A549 (cell line): ENCODE measurements around the gene FBP2. TPM values are rescaled to one million over a fixed set of nuclear protein-coding genes. Genes with fewer than 3 reads are reported as not detected.

Experiments used
- ATAC-seq, 2 experiments: fragments of 200-7000 bp in 1 of 2; fragments of >200 bp in 1 of 2; cut with Nextera tagmentation in 1 of 2; cut with Tn5 transposase in 1 of 2; 3 replicates each; pipeline versions ENCODE4 v1.8.0 to v1.9.1; 2018 to 2020; ENCODE audit warnings: mild to moderate bottlenecking in 1 of 2, moderate library complexity in 1 of 2
- CTCF ChIA-PET: fragments of 300-600 bp; sonication (Branson Sonifier 250); formaldehyde crosslinking; extraction: SDS; loops from one replicate; lab custom pipeline; 2021; ENCODE audit warnings: antibody characterized with exemption, inconsistent platforms; lab: Yijun Ruan, JAX
- POLR2A ChIA-PET: fragments of 350-600 bp; formaldehyde crosslinking; extraction: SDS; loops from one replicate; lab custom pipeline; 2021; ENCODE audit warnings: antibody characterized with exemption, inconsistent platforms; lab: Yijun Ruan, JAX
- DNase-seq, 2 experiments: peaks; one replicate each; pipeline versions ENCODE4 v3.0.0 to v3.0.0-alpha.2; 2011 to 2016; ENCODE audit warnings: low read depth in 1 of 2, low spot score in 1 of 2
- FAIRE-seq: peaks from 2 replicates; lab custom pipeline; 2011; peaks lifted over from hg19 to GRCh38; lab: Jason Lieb, UNC
- H3K27ac ChIP-seq, 2 experiments: fragments of >200 bp; sonication (Bioruptor Twin); formaldehyde crosslinking; 3 replicates each; pipeline ENCODE4 v1.5.1; 2016 to 2017
- H3K4me1 ChIP-seq: fragments of >200 bp; sonication (Bioruptor Twin); formaldehyde crosslinking; 3 replicates; pipeline ENCODE4 v1.6.1; 2016
- H3K4me2 ChIP-seq: fragments of >200 bp; sonication (Bioruptor Twin); formaldehyde crosslinking; 3 replicates; pipeline ENCODE4 v1.6.1; 2016
- H3K4me3 ChIP-seq: fragments of >200 bp; sonication (Bioruptor Twin); formaldehyde crosslinking; 3 replicates; pipeline ENCODE4 v1.5.1; 2016
- H3K9me3 ChIP-seq: fragments of >200 bp; sonication (Bioruptor Twin); formaldehyde crosslinking; 3 replicates; pipeline ENCODE4 v1.6.1; 2016
- BCL3 ChIP-seq: fragments of >200 bp; sonication (Bioruptor Twin); formaldehyde crosslinking; IDR thresholded peaks from 3 replicates; pipeline ENCODE4 v1.6.1; 2016
- CBX8 ChIP-seq: fragments of 200-600 bp; sonication (generic); IDR thresholded peaks from 2 replicates; pipeline ENCODE4 v1.6.1; 2016
- CHD4 ChIP-seq: fragments of 200-600 bp; sonication (generic); IDR thresholded peaks from 2 replicates; pipeline ENCODE4 v1.6.1; 2016; ENCODE audit warnings: antibody characterized with exemption, mild to moderate bottlenecking, borderline replicate concordance
- E2F6 ChIP-seq: IDR thresholded peaks from 2 replicates; pipeline ENCODE4 v1.6.1; 2012; ENCODE audit warnings: low read depth, borderline replicate concordance
- FOXS1 ChIP-seq: fragments of 250-450 bp; sonication (Bioruptor Pico); IDR thresholded peaks from 2 replicates; pipeline ENCODE4 v1.5.0; 2020; ENCODE audit warnings: mild to moderate bottlenecking, moderate library complexity
- HDAC2 ChIP-seq: fragments of 200-600 bp; sonication (generic); IDR thresholded peaks from 2 replicates; pipeline ENCODE4 v1.6.1; 2016
- HOXA7 ChIP-seq: fragments of 250-450 bp; sonication (Bioruptor Pico); IDR thresholded peaks from 2 replicates; pipeline ENCODE4 v1.5.0; 2020; ENCODE audit warnings: mild to moderate bottlenecking, moderate library complexity
- HOXB13 ChIP-seq: fragments of 250-450 bp; sonication (Bioruptor Pico); IDR thresholded peaks from 2 replicates; pipeline ENCODE4 v1.5.0; 2020; ENCODE audit warnings: low read depth, mild to moderate bottlenecking, moderate library complexity
- HOXB5 ChIP-seq: fragments of 250-450 bp; sonication (Bioruptor Pico); IDR thresholded peaks from 2 replicates; pipeline ENCODE4 v1.5.0; 2020; ENCODE audit warnings: mild to moderate bottlenecking, moderate library complexity
- MAZ ChIP-seq: fragments of 150-350 bp; IDR thresholded peaks from 2 replicates; pipeline ENCODE4 v1.6.1; 2014; ENCODE audit warnings: antibody characterized with exemption, low read depth, low read length, borderline replicate concordance
- MYC ChIP-seq: IDR thresholded peaks from 2 replicates; pipeline ENCODE4 v1.6.1; 2012; ENCODE audit warnings: mild to moderate bottlenecking, inconsistent platforms, low read length, improper control_type of control experiment, borderline replicate concordance
- NPAS2 ChIP-seq: fragments of 250-450 bp; sonication (Bioruptor Pico); IDR thresholded peaks from 2 replicates; pipeline ENCODE4 v1.8.0; 2022; ENCODE audit warnings: mild to moderate bottlenecking, moderate library complexity, borderline replicate concordance
- RFX5 ChIP-seq: fragments of 450-650 bp; IDR thresholded peaks from 2 replicates; pipeline ENCODE4 v1.7.1; 2014; ENCODE audit warnings: antibody characterized with exemption, mild to moderate bottlenecking, moderate library complexity
- RNF2 ChIP-seq: fragments of 200-600 bp; sonication (generic); IDR thresholded peaks from 2 replicates; pipeline ENCODE4 v1.6.1; 2016; ENCODE audit warnings: low read depth, mild to moderate bottlenecking, antibody characterized with exemption, moderate library complexity, borderline replicate concordance
- SMC3 ChIP-seq: fragments of >200 bp; sonication (Bioruptor Twin); formaldehyde crosslinking; IDR thresholded peaks from 3 replicates; pipeline ENCODE4 v1.6.1; 2018; ENCODE audit warnings: inconsistent platforms
- TFCP2L1 ChIP-seq: fragments of 250-450 bp; sonication (Bioruptor Pico); IDR thresholded peaks from 2 replicates; pipeline ENCODE4 v1.5.0; 2021; ENCODE audit warnings: mild to moderate bottlenecking
- TP53 ChIP-seq: fragments of 250-450 bp; sonication (Bioruptor Pico); IDR thresholded peaks from 2 replicates; pipeline ENCODE4 v1.5.0; 2021; ENCODE audit warnings: mild to moderate bottlenecking, moderate library complexity
- ZSCAN20 ChIP-seq: fragments of 250-450 bp; sonication (Bioruptor Pico); IDR thresholded peaks from 2 replicates; pipeline ENCODE4 v1.8.0; 2022; ENCODE audit warnings: mild to moderate bottlenecking, moderate library complexity
- WGBS: methylation state at CpG from one replicate; pipeline ENCODE4 v1.1.6; 2017; ENCODE audit errors: missing lambda C conversion rate; 5-methylcytosine and 5-hydroxymethylcytosine counted together
- polyA plus RNA-seq, 4 experiments: library from polyadenylated mRNA; depleted of rRNA in 3 of 4; stranded (reverse); fragments of >200 nt; fragmentation: RNase III in 1 of 4; extraction: RNeasy Plus Mini Kit Qiagen cat#74134 plus additional on column Dnase treatment in 1 of 4; gene quantifications; 2 replicates in 3 of 4; 3 replicates in 1 of 4; pipeline ENCODE4 v1.2.3, GENCODE V29; 2011 to 2017
- TF ChIP-seq, protein P1 (sequence below): fragments of 250-450 bp; sonication (Bioruptor Pico); IDR thresholded peaks from 2 replicates; pipeline ENCODE4 v1.5.0; 2020; ENCODE audit warnings: low read depth, mild to moderate bottlenecking, moderate library complexity
- TF ChIP-seq, protein P2 (sequence below): IDR thresholded peaks from 2 replicates; pipeline ENCODE4 v1.6.1; 2012
- TF ChIP-seq, protein P3 (sequence below): IDR thresholded peaks from 2 replicates; pipeline ENCODE4 v1.6.1; 2012

FBP2 gene
- polyA plus RNA-seq, 2 of the 4 experiments (the other 2 are of a cell fraction): not detected

GRCh38 chr9:94638335-94639060, 44.9 kb upstream of the FBP2 start:
- no peak for TF ChIP-seq RFX5
- TF ChIP-seq SMC3: no peak
- TF ChIP-seq HOXB5: no peak
- TF ChIP-seq FOXS1 (CRISPR knock-in tag): no peak
- no peak for TF ChIP-seq CHD4
- no peak for TF ChIP-seq TFCP2L1 (CRISPR knock-in tag)
- TF ChIP-seq, protein P1, sequence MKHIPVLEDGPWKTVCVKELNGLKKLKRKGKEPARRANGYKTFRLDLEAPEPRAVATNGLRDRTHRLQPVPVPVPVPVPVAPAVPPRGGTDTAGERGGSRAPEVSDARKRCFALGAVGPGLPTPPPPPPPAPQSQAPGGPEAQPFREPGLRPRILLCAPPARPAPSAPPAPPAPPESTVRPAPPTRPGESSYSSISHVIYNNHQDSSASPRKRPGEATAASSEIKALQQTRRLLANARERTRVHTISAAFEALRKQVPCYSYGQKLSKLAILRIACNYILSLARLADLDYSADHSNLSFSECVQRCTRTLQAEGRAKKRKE (CRISPR knock-in tag): no peak
- no peak for TF ChIP-seq MAZ
- TF ChIP-seq NPAS2 (CRISPR knock-in tag): no peak
- no peak overlapping the region for H3K4me2 ChIP-seq
- H3K4me1 ChIP-seq: no peaks in the 10 kb centered on the region
- ATAC-seq (peak in 1 of 2 experiments; percentile 15; a peak in 1 of 6 replicates), DNase-seq (no peak), FAIRE-seq (no peak)
- ChIA-PET CTCF (interaction anchor here (1.3 kb wide), 1 partner anchor 27 kb away, joined by 3 read pairs; no protein-coding TSS in a partner anchor), POLR2A (no interaction called here)
- no peak overlapping the region for H3K27ac ChIP-seq
- H3K4me3 ChIP-seq: no peak overlapping the region
- WGBS: 81% methylated on average over 14 of the region's 17 CpGs
- H3K9me3 ChIP-seq: no peaks in the 10 kb centered on the region

DNA sequence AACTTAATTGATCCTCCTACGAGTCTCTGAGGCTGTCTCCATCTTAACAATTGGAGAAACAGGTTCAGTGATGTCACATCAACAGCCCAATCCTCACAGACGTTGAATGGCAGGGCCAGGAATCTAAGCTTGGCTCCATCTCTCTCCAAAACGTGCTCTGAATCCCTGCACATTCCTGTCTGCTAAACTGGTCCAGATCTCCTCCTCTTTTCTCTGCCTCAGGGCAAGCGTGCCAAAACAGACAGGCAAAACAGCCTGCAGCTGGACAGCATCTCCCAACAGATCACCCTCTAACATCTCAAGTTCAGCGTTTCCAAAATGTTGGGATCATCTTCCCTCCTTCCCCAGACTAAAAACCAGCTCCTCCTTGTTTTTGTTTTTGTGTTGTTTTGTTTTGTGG, 39.1 kb upstream of the FBP2 start:
- no peak overlapping the region for H3K27ac ChIP-seq
- TF ChIP-seq RNF2 (no peak), HOXB5 (no peak), BCL3 (no peak)
- TF ChIP-seq, all 56 proteins: peak for 0
- ATAC-seq (no peak), FAIRE-seq (no peak), DNase-seq (no peak)
- 40% methylated on average over 5 of the region's 5 CpGs for WGBS
- Histone ChIP-seq H3K9me3 (no peaks in the 10 kb centered on the region), H3K4me1 (peaks cover 10% of the 10 kb centered on the region; the same call in 2 of the 3 replicates), H3K4me2 (no peak overlapping the region), H3K4me3 (no peak overlapping the region)
- CTCF ChIA-PET: interaction anchor here (0.8 to 1.7 kb wide), 4 partner anchors 11 to 49 kb away, joined by 3 to 4 read pairs (median 4); no protein-coding TSS in a partner anchor
- POLR2A ChIA-PET: no interaction called here

DNA sequence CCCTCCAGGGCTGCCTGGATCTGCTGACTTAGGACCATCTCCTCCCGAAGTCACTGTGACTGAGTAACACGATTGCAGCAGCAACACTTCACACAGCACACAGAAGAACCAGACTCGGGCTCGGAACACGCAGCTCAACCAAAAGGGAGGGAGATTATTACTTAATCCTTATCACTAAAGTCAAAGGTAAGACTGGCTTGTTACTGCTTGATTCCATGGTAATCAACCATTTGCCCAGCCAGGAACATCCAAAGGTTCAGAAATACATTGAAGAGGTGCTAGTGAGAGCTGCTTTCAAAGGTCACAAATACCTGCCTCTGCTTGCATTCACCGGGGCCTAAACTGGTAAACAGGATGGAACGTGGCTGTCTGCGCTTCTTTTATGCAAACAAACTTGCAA, 38.0 kb upstream of the FBP2 start:
- POLR2A ChIA-PET: no interaction called here
- no peak for TF ChIP-seq CBX8
- TF ChIP-seq ZSCAN20: no peak
- TF ChIP-seq, all 56 proteins: peak for 0
- no peak for FAIRE-seq
- no peak for DNase-seq
- Histone ChIP-seq H3K4me1 (peaks cover 10% of the 10 kb centered on the region; the same call in 2 of the 3 replicates), H3K4me3 (no peak overlapping the region), H3K27ac (no peak overlapping the region), H3K9me3 (no peaks in the 10 kb centered on the region), H3K4me2 (no peak overlapping the region)
- CTCF ChIA-PET: interaction anchor here (0.6 to 1.4 kb wide), 4 partner anchors 8 to 593 kb away, joined by 3 to 4 read pairs (median 4); no protein-coding TSS in a partner anchor
- 69% methylated on average over 8 of the region's 8 CpGs for WGBS
- no peak for ATAC-seq

- Histone ChIP-seq H3K4me3 (no peak overlapping the region), H3K4me2 (no peak overlapping the region), H3K4me1 (peaks cover 10% of the 10 kb centered on the region; the same call in 2 of the 3 replicates), H3K9me3 (no peaks in the 10 kb centered on the region), H3K27ac (no peak overlapping the region)
- no peak for DNase-seq
- FAIRE-seq: no peak
- CTCF ChIA-PET: interaction anchor here (0.7 to 1.4 kb wide), 4 partner anchors 7 to 500 kb away, joined by 3 to 4 read pairs (median 4); no protein-coding TSS in a partner anchor
- no peak for ATAC-seq
- WGBS: 80% methylated on average over 5 of the region's 5 CpGs
- no peak for TF ChIP-seq MYC
- TF ChIP-seq HOXB13: no peak
- no peak for TF ChIP-seq HDAC2
- TF ChIP-seq, protein P2, sequence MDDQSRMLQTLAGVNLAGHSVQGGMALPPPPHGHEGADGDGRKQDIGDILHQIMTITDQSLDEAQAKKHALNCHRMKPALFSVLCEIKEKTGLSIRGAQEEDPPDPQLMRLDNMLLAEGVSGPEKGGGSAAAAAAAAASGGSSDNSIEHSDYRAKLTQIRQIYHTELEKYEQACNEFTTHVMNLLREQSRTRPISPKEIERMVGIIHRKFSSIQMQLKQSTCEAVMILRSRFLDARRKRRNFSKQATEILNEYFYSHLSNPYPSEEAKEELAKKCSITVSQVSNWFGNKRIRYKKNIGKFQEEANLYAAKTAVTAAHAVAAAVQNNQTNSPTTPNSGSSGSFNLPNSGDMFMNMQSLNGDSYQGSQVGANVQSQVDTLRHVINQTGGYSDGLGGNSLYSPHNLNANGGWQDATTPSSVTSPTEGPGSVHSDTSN: no peak
- no peak for TF ChIP-seq TP53
- TF ChIP-seq BCL3: no peak
- TF ChIP-seq HOXA7: no peak
- TF ChIP-seq, protein P1 (CRISPR knock-in tag): no peak
- TF ChIP-seq FOXS1 (CRISPR knock-in tag): no peak
- no peak for TF ChIP-seq CBX8
- TF ChIP-seq, protein P3, sequence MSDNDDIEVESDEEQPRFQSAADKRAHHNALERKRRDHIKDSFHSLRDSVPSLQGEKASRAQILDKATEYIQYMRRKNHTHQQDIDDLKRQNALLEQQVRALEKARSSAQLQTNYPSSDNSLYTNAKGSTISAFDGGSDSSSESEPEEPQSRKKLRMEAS: no peak
- no peak for TF ChIP-seq RNF2
- no peak for TF ChIP-seq HOXB5
- TF ChIP-seq E2F6: no peak
- POLR2A ChIA-PET: no interaction called here
Observed at GRCh38 chr9:94630833-94631232, 37.2 kb upstream of the FBP2 start.
